WTC11 (cell line): ENCODE results near the gene SORT1. TPM values are rescaled to one million over a fixed set of nuclear protein-coding genes. Genes with fewer than 3 reads are reported as not detected.

Experiments
- ATAC-seq: fragments of 200-7000 bp; cut with Tn5 transposase; 2 replicates; pipeline ENCODE4 v1.10.0; 2021; ENCODE audit warnings: mild to moderate bottlenecking, moderate library complexity
- CTCF ChIA-PET: fragments of 300-600 bp; sonication (Branson Sonifier 250); formaldehyde crosslinking; loops from one replicate; lab custom pipeline; 2021; ENCODE audit warnings: antibody characterized with exemption; lab: Charles Lee
- POLR2A ChIA-PET: fragments of 350-600 bp; sonication (Branson Sonifier 250); formaldehyde crosslinking; loops from one replicate; lab custom pipeline; 2021; ENCODE audit warnings: antibody characterized with exemption; lab: Charles Lee
- DNase-seq: peaks from one replicate; pipeline ENCODE4 v3.0.0; 2021; ENCODE audit warnings: low spot score
- H3K27ac Mint-ChIP-seq: 2 replicates; pipeline ENCODE4 v1.8.0; 2021; ENCODE audit warnings: mixed read lengths
- H3K27me3 Mint-ChIP-seq: 2 replicates; pipeline ENCODE4 v1.8.0; 2021; ENCODE audit warnings: low read depth, mild to moderate bottlenecking, moderate library complexity, mixed read lengths
- H3K36me3 Mint-ChIP-seq: 2 replicates; pipeline ENCODE4 v1.8.0; 2021; ENCODE audit warnings: mixed read lengths
- H3K4me1 Mint-ChIP-seq: 2 replicates; pipeline ENCODE4 v1.8.0; 2022; ENCODE audit warnings: mixed read lengths
- H3K4me3 Mint-ChIP-seq: 2 replicates; pipeline ENCODE4 v1.8.0; 2021; ENCODE audit warnings: mild to moderate bottlenecking, moderate library complexity, mixed read lengths
- H3K9me3 Mint-ChIP-seq: 2 replicates; pipeline ENCODE4 v1.8.0; 2021; ENCODE audit warnings: mixed read lengths
- CREM ChIP-seq: sonication (generic); formaldehyde crosslinking; IDR thresholded peaks from 2 replicates; pipeline ENCODE4 v1.8.1; 2022; ENCODE audit warnings: mild to moderate bottlenecking, missing genetic modification reagents, moderate library complexity
- FOXP1 ChIP-seq: sonication (generic); formaldehyde crosslinking; IDR thresholded peaks from 2 replicates; pipeline ENCODE4 v1.8.0; 2022; ENCODE audit warnings: missing genetic modification reagents, mild to moderate bottlenecking, moderate library complexity, borderline replicate concordance
- GABPB1 ChIP-seq: sonication (generic); formaldehyde crosslinking; IDR thresholded peaks from 2 replicates; pipeline ENCODE4 v1.8.1; 2023; ENCODE audit warnings: mild to moderate bottlenecking, missing genetic modification reagents
- GRHL2 ChIP-seq: fragments of 250-450 bp; sonication (Bioruptor Pico); IDR thresholded peaks from 2 replicates; pipeline ENCODE4 v1.8.0; 2022; ENCODE audit warnings: mild to moderate bottlenecking, moderate library complexity; ENCODE audit not compliant: insufficient replicate concordance, severe bottlenecking
- HMGA2 ChIP-seq: fragments of 250-450 bp; sonication (Bioruptor Pico); IDR thresholded peaks from 2 replicates; pipeline ENCODE4 v1.4.0; 2021; ENCODE audit warnings: mild to moderate bottlenecking, moderate library complexity
- IRF1 ChIP-seq: sonication (generic); formaldehyde crosslinking; IDR thresholded peaks from 2 replicates; pipeline ENCODE4 v1.8.0; 2023; ENCODE audit warnings: missing genetic modification reagents
- IRF2 ChIP-seq: sonication (generic); formaldehyde crosslinking; IDR thresholded peaks from 2 replicates; pipeline ENCODE4 v1.8.0; 2022; ENCODE audit warnings: low read depth, missing genetic modification reagents, borderline replicate concordance
- MAX ChIP-seq: sonication (generic); formaldehyde crosslinking; IDR thresholded peaks from 2 replicates; pipeline ENCODE4 v1.8.0; 2022; ENCODE audit warnings: mild to moderate bottlenecking, missing genetic modification reagents
- MXD4 ChIP-seq: fragments of 250-450 bp; sonication (Bioruptor Pico); IDR thresholded peaks from 2 replicates; pipeline ENCODE4 v1.8.0; 2021; ENCODE audit warnings: mild to moderate bottlenecking, moderate library complexity, borderline replicate concordance
- SMAD3 ChIP-seq: sonication (generic); formaldehyde crosslinking; IDR thresholded peaks from 2 replicates; pipeline ENCODE4 v1.8.0; 2022; ENCODE audit warnings: missing genetic modification reagents, mild to moderate bottlenecking, borderline replicate concordance
- ZBTB21 ChIP-seq: sonication (generic); formaldehyde crosslinking; IDR thresholded peaks from 2 replicates; pipeline ENCODE4 v1.8.1; 2023; ENCODE audit warnings: mild to moderate bottlenecking, missing genetic modification reagents, borderline replicate concordance
- ZNF416 ChIP-seq: fragments of 250-450 bp; sonication (Bioruptor Pico); IDR thresholded peaks from 2 replicates; pipeline ENCODE4 v1.9.0; 2021; ENCODE audit warnings: mild to moderate bottlenecking, inconsistent platforms
- ZNF532 ChIP-seq: fragments of 250-450 bp; sonication (Bioruptor Pico); IDR thresholded peaks from 2 replicates; pipeline ENCODE4 v1.9.0; 2021; ENCODE audit warnings: mild to moderate bottlenecking, borderline replicate concordance
- ZSCAN18 ChIP-seq: fragments of 250-450 bp; sonication (Bioruptor Pico); IDR thresholded peaks from 2 replicates; pipeline ENCODE4 v2.1.2; 2022; ENCODE audit warnings: mild to moderate bottlenecking, moderate library complexity
- total RNA-seq: library from RNA; stranded (reverse); gene quantifications from 3 replicates; pipeline ENCODE4 v1.2.3, GENCODE V29; 2021

The SORT1 gene
- total RNA-seq, 1 experiment from 2014 or later: 55.9 TPM

- H3K27me3 Mint-ChIP-seq: no peaks in the 10 kb centered on the region
- H3K4me3 Mint-ChIP-seq: no peak overlapping the region
- no peaks in the 10 kb centered on the region for H3K9me3 Mint-ChIP-seq
- ATAC-seq: no peak
- ChIA-PET POLR2A (no interaction called here), CTCF (no interaction called here)
- TF ChIP-seq ZSCAN18 (CRISPR knock-in tag) (no peak), GABPB1 (CRISPR knock-in tag) (peak; percentile 92)
- peaks cover 7% of the 10 kb centered on the region; the same call in 1 of the 2 replicates for H3K4me1 Mint-ChIP-seq
- H3K27ac Mint-ChIP-seq: peak overlapping the region; percentile 34; the same call in 1 of the 2 replicates
- DNase-seq: no peak
- no peaks in the 10 kb centered on the region for H3K36me3 Mint-ChIP-seq
Measured at GRCh38 chr1:109298666-109299557, 98.8 kb downstream of the SORT1 start.

DNA sequence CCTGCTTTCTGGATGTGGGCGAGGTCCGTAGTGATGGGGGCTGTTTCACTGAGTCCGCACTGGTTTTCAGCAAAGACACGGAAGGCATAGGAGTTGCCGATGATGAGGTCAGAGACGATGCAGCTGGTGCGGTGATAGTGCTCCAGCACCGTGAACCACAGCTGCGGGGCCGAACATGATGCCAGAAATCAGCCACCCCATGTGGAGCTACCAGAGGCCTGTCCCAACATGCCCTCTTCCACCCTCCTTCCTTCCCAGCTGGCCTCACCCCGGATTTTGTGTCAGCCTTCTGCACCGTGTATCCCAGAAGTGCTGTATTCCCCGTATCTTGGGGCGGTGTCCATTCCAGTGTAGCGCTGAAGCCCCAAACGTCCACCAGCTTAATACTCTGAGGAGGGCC lies 100.9 kb downstream of the SORT1 start:
- no peak for ATAC-seq
- CTCF ChIA-PET: interaction anchor here (1.0 to 2.1 kb wide), 10 partner anchors 8 to 236 kb away, joined by 3 to 19 read pairs (median 4); partner anchors contain the start of genes CELSR2, PSRC1 and SORT1
- no peaks in the 10 kb centered on the region for H3K27me3 Mint-ChIP-seq
- H3K4me3 Mint-ChIP-seq: no peak overlapping the region
- TF ChIP-seq ZNF532 (CRISPR knock-in tag) (no peak), IRF1 (CRISPR knock-in tag) (no peak), GRHL2 (CRISPR knock-in tag) (no peak)
- TF ChIP-seq, all 79 proteins: peak for 0
- Mint-ChIP-seq H3K36me3 (no peaks in the 10 kb centered on the region), H3K27ac (no peak overlapping the region), H3K4me1 (peaks cover 13% of the 10 kb centered on the region), H3K9me3 (no peaks in the 10 kb centered on the region)
- POLR2A ChIA-PET: interaction anchor here (1.5 to 2.2 kb wide), 2 partner anchors 9 to 14 kb away, joined by 6 to 12 read pairs; partner anchors contain the start of gene PSRC1
- no peak for DNase-seq

DNA sequence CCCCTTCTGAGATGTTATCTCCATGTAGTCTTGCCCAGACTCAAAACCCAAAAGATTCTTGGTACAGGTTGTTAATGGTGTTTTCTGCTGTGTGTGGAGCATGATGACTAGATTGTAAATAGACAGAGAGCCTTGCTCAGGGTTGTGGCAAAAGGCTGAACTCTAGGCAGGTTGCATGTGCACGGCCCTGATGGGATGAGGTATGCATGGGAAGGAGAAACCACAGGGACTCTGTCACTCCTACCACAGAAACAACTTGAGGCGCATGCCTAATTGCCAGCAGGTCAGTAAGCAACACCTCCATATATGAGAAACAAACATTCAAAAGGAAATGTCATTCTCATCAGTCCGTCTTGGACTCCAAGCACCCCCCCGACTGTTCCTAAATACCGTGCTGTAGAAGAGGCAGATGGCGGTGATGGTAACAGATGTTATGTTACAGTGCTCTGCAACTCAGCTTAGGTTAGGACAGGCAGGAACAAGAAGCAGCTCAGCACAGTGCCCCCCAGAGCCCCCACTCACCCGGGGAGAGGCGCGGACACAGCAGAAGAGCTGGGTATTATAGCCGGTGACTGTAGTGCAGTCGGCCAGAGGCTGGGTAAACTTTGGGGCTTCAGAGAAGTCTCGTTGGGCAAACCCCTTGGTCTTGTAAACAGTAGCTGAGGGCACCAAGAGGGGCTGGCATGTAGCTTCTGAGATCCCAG lies 101.9 kb downstream of the SORT1 start:
- peaks cover 15% of the 10 kb centered on the region for H3K4me1 Mint-ChIP-seq
- H3K9me3 Mint-ChIP-seq: no peaks in the 10 kb centered on the region
- no peaks in the 10 kb centered on the region for H3K27me3 Mint-ChIP-seq
- H3K4me3 Mint-ChIP-seq: no peak overlapping the region
- ATAC-seq: peak; percentile 63
- DNase-seq: no peak
- TF ChIP-seq MAX (no peak), CREM (CRISPR knock-in tag) (no peak)
- POLR2A ChIA-PET: interaction anchor here (1.5 to 2.2 kb wide), 2 partner anchors 10 to 13 kb away, joined by 6 to 12 read pairs; partner anchors contain the start of gene PSRC1
- no peak overlapping the region for H3K27ac Mint-ChIP-seq
- CTCF ChIA-PET: interaction anchor here (0.5 to 2.1 kb wide), 15 partner anchors 9 to 237 kb away, joined by 3 to 19 read pairs (median 4); partner anchors contain the start of genes CELSR2, MYBPHL, PSRC1 and SARS1
- no peaks in the 10 kb centered on the region for H3K36me3 Mint-ChIP-seq

GRCh38 chr1:109294481-109294880 lies 103.2 kb downstream of the SORT1 start:
- ATAC-seq (no peak), DNase-seq (no peak)
- Mint-ChIP-seq H3K4me1 (peaks cover 13% of the 10 kb centered on the region), H3K27ac (no peak overlapping the region), H3K4me3 (no peak overlapping the region), H3K9me3 (no peaks in the 10 kb centered on the region), H3K27me3 (no peaks in the 10 kb centered on the region), H3K36me3 (no peaks in the 10 kb centered on the region)
- POLR2A ChIA-PET: no interaction called here
- TF ChIP-seq GRHL2 (CRISPR knock-in tag): no peak
- no peak for TF ChIP-seq FOXP1 (CRISPR knock-in tag)
- TF ChIP-seq ZNF416 (CRISPR knock-in tag): no peak
- TF ChIP-seq SMAD3 (CRISPR knock-in tag): no peak
- TF ChIP-seq CREM (CRISPR knock-in tag): no peak
- TF ChIP-seq ZBTB21 (CRISPR knock-in tag): no peak
- TF ChIP-seq IRF2: no peak
- no peak for TF ChIP-seq MXD4 (CRISPR knock-in tag)
- no peak for TF ChIP-seq HMGA2 (CRISPR knock-in tag)
- no peak for TF ChIP-seq MAX
- CTCF ChIA-PET: no interaction called here
